LNCaP clone FGC (cell line): ENCODE results near the gene NLRC3.
A peak's percentile ranks its signal among the peaks of the same experiment; 100 is the strongest.
"Not testable (repeated sequence)": the region's sequence is repeated elsewhere in the genome, so short reads cannot be mapped to it uniquely, and the experiment has no call there.

Experiments
- DNase-seq: peaks from one replicate; pipeline ENCODE4 v3.0.0-alpha.2; 2011; ENCODE audit warnings: low read depth
- H3K4me3 ChIP-seq: 2 replicates; pipeline ENCODE4 v1.5.1; 2011; ENCODE audit warnings: mild to moderate bottlenecking, low read depth, low read length, control low read depth
- CTCF ChIP-seq: IDR thresholded peaks from 2 replicates; pipeline ENCODE4 v1.5.1; 2012; ENCODE audit warnings: mild to moderate bottlenecking; ENCODE audit not compliant: control insufficient read depth, insufficient read depth; ENCODE audit errors: extremely low read depth

Gene NLRC3

DNA sequence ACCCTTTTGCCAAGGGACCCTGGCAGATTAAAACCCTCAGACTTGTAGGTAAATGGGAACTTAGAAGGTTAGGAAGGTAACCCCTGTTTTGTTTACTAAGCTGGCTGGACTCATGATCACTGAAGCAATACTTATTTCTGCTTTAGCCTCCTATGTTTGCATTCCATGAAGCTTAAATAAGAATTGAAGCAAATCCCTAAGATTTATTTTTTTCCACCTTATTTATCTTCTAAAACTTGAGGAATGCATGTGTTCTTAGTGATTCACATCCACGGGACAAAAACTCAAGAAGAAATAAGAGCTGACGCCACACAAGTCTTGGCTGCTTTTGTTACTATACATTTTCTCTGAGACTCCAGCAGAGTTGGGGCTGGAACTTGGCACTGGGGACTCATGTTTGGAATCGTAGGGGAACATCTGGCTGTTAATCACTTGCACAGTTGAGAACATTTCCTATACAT is 40.9 kb downstream of the NLRC3 start:
- no peak for DNase-seq
- no peak overlapping the region for H3K4me3 ChIP-seq
- TF ChIP-seq CTCF: no peak

DNA sequence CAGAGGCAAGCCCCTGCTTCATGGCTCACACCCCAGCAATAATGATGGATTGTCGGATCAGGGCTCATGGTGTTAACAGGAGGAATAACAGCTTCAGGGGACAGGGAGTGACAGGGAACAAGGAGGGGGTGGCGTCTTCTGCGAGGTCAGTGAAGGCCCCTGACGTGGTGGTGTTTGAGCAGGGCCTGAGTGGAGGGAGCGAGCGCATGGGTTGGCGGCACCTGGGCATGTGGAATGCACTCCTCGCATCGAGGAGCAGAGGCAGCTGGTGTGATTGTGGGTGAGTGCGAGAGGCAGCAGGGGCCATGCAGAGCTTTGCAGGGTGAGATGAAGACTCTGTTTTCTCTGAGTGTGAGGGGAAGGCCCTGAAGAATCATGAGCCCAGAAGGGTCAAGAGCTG is 43.1 kb downstream of the NLRC3 start:
- no peak for DNase-seq
- no peak for TF ChIP-seq CTCF
- no peak overlapping the region for H3K4me3 ChIP-seq

GRCh38 chr16:3532741-3533140 is 44.5 kb downstream of the NLRC3 start:
- DNase-seq: no peak
- no peak overlapping the region for H3K4me3 ChIP-seq
- no peak for TF ChIP-seq CTCF

- no peak overlapping the region for H3K4me3 ChIP-seq
- no peak for DNase-seq
- TF ChIP-seq CTCF: no peak
These were observed 46.8 kb downstream of the NLRC3 start for GRCh38 chr16:3530371-3530914.

GRCh38 chr16:3529175-3529574 is 48.0 kb downstream of the NLRC3 start:
- no peak for TF ChIP-seq CTCF
- DNase-seq: no peak
- no peak overlapping the region for H3K4me3 ChIP-seq

- H3K4me3 ChIP-seq: no peak overlapping the region
- no peak for DNase-seq
- no peak for TF ChIP-seq CTCF
These were observed 48.8 kb downstream of the NLRC3 start for GRCh38 chr16:3528406-3528805.

DNA sequence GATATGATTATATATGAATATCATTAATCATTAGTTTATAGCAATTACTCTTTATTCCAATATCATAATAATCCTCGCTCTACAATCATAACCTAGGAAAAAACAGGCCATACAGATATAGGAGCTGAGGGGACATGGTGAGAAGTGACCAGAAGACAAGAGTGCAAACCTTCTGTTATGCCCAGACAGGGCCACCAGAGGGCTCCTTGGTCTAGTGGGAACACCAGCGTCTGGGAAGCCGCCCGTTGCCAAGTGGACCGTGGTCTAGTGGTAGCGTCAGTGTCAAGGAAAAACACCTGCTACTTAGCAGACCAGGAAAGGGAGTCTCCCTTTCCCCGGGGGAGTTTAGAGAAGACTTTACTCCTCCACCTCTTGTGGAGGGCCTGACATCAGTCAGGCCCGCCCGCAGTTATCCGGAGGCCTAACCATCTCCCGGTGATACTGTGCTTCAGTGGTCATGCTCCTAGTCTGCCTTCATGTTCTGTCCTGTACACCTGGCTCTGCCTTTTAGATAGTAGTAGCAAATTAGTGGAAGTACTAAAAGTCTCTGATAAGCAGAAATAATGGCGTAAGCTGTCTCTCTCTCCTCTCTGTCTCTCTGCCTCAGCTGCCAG is 49.9 kb downstream of the NLRC3 start:
- not testable (repeated sequence) for H3K4me3 ChIP-seq
- TF ChIP-seq CTCF: peak; percentile 72
- DNase-seq: peak; percentile 58
